ENCODE measurements around the gene SMCO2.

The SMCO2 gene

GRCh38 chr12:27502021-27502435 is 55.5 kb downstream of the SMCO2 start:
- no peak for DNase-seq

GRCh38 chr12:27504507-27504906 is 58.0 kb downstream of the SMCO2 start:
- DNase-seq: no peak

GRCh38 chr12:27505109-27505508 is 58.6 kb downstream of the SMCO2 start:
- no peak for DNase-seq

- DNase-seq: no peak
Measured at GRCh38 chr12:27505761-27506160, 59.2 kb downstream of the SMCO2 start.

- DNase-seq: no peak
Measured at GRCh38 chr12:27506645-27507189, 60.2 kb downstream of the SMCO2 start.

GRCh38 chr12:27508736-27509431 is 62.3 kb downstream of the SMCO2 start:
- DNase-seq: no peak

GRCh38 chr12:27511031-27511722 is 64.6 kb downstream of the SMCO2 start:
- peak; percentile 18 for DNase-seq

- no peak for DNase-seq
Measured at GRCh38 chr12:27511723-27512045, 65.1 kb downstream of the SMCO2 start.

- DNase-seq: no peak
Measured at GRCh38 chr12:27513155-27513824, 66.8 kb downstream of the SMCO2 start.

GRCh38 chr12:27515671-27516070 is 69.1 kb downstream of the SMCO2 start:
- DNase-seq: no peak

- no peak for DNase-seq
Measured at GRCh38 chr12:27516625-27517024, 70.1 kb downstream of the SMCO2 start.

GRCh38 chr12:27517546-27517945 is 71.0 kb downstream of the SMCO2 start:
- DNase-seq: no peak

GRCh38 chr12:27517961-27518665 is 71.6 kb downstream of the SMCO2 start:
- no peak for DNase-seq

- no peak for DNase-seq
Measured at GRCh38 chr12:27521066-27521465, 74.5 kb downstream of the SMCO2 start.

GRCh38 chr12:27521981-27522380 is 75.4 kb downstream of the SMCO2 start:
- DNase-seq: no peak

- no peak for DNase-seq
Measured at GRCh38 chr12:27523305-27523641, 76.7 kb downstream of the SMCO2 start.

- peak; percentile 94 for DNase-seq
Measured at GRCh38 chr12:27523642-27524493, 77.3 kb downstream of the SMCO2 start, which contains the start of gene PPFIBP1. PPFIBP1 (plus strand) TSS chr12:27524206; CDS start chr12:27633397, 109,191 bp downstream.

- DNase-seq: no peak
Measured at GRCh38 chr12:27524494-27524835, 77.9 kb downstream of the SMCO2 start.

- no peak for DNase-seq
Measured at GRCh38 chr12:27524839-27525753, 78.6 kb downstream of the SMCO2 start.

- no peak for DNase-seq
Measured at GRCh38 chr12:27527512-27527911, 81.0 kb downstream of the SMCO2 start.

GRCh38 chr12:27528788-27529187 is 82.3 kb downstream of the SMCO2 start:
- no peak for DNase-seq
